ENCODE data around the gene RGS2.

RGS2 gene

GRCh38 chr1:192794768-192795035 is 14.1 kb upstream of the RGS2 start:
- TF ChIP-seq, protein P1, sequence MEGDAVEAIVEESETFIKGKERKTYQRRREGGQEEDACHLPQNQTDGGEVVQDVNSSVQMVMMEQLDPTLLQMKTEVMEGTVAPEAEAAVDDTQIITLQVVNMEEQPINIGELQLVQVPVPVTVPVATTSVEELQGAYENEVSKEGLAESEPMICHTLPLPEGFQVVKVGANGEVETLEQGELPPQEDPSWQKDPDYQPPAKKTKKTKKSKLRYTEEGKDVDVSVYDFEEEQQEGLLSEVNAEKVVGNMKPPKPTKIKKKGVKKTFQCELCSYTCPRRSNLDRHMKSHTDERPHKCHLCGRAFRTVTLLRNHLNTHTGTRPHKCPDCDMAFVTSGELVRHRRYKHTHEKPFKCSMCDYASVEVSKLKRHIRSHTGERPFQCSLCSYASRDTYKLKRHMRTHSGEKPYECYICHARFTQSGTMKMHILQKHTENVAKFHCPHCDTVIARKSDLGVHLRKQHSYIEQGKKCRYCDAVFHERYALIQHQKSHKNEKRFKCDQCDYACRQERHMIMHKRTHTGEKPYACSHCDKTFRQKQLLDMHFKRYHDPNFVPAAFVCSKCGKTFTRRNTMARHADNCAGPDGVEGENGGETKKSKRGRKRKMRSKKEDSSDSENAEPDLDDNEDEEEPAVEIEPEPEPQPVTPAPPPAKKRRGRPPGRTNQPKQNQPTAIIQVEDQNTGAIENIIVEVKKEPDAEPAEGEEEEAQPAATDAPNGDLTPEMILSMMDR (IDR thresholded peaks at IDR 0.05): no peak
- TF ChIP-seq ZFX (IDR thresholded peaks at IDR 0.05; ENCODE audit: borderline replicate concordance): no peak
- no peak overlapping the region for H3K27ac ChIP-seq

GRCh38 chr1:192795916-192796618 is 12.8 kb upstream of the RGS2 start:
- H3K27ac ChIP-seq: no peak overlapping the region
- no peak for TF ChIP-seq ZFX (IDR thresholded peaks at IDR 0.05; ENCODE audit: borderline replicate concordance)
- TF ChIP-seq, protein P1 (IDR thresholded peaks at IDR 0.05): no peak

GRCh38 chr1:192797143-192797542 is 11.7 kb upstream of the RGS2 start:
- H3K27ac ChIP-seq: no peak overlapping the region
- TF ChIP-seq, protein P1 (IDR thresholded peaks at IDR 0.05): no peak
- no peak for TF ChIP-seq ZFX (IDR thresholded peaks at IDR 0.05; ENCODE audit: borderline replicate concordance)

DNA sequence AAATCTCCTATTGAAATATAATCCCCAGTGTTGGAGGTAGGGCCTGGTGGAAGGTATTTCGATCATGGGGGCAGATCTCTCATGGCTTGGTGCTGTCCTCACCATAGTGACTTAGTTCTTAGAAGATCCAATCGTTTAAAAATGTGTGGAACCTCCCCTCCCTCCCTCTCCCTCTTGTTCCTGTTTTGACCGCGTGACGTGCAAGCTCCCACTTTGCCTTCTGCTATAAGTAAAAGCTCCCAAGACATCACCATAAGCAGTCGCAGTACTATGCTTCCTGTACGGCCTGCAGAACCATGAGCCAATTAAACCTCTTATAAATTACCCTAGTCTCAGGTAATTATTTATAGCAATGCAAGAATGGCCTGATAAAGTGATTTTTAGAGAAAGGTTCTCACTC is 10.9 kb upstream of the RGS2 start:
- no peak overlapping the region for H3K27ac ChIP-seq
- TF ChIP-seq, protein P1 (IDR thresholded peaks at IDR 0.05): no peak
- no peak for TF ChIP-seq ZFX (IDR thresholded peaks at IDR 0.05; ENCODE audit: borderline replicate concordance)

DNA sequence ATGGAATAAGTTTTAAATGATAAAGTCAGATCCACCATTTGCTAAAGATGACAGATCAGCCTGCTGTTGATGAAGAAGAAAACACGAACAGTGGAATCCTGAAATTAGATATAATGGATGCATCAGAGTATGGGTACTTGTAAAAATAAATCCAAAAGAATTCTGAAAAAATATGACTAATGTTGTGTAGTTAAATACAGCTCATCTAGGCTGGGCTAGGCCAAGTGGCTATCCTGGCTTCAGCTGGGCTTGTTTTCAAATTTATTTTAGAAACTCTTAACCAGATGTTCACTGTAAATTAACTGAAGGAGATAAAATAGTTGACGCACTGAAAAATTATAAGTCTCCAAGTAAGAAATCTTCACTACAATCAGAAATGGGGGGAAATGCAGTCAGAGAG is 7.4 kb upstream of the RGS2 start:
- TF ChIP-seq ZFX (IDR thresholded peaks at IDR 0.05; ENCODE audit: borderline replicate concordance): no peak
- TF ChIP-seq, protein P1 (IDR thresholded peaks at IDR 0.05): no peak
- H3K27ac ChIP-seq: no peak overlapping the region

DNA sequence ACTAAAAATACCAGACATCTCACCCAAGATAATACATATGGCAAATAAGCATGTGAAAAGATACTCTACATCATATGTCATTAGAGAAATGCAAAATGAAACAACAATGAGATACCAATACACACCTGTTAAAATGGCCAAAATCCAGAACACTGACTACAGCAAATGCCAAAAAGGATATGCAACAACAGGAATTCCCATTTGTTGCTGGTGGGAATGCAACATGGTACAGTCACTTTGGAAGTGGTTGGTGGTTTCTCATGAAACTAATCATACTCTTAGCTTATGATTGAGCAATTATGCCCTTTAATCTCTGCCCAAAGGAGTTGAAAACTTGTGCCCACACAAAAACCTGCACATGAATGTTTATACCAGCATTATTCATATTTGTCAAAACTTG is 6.4 kb upstream of the RGS2 start:
- TF ChIP-seq, protein P1 (IDR thresholded peaks at IDR 0.05): no peak
- no peak for TF ChIP-seq ZFX (IDR thresholded peaks at IDR 0.05; ENCODE audit: borderline replicate concordance)
- no peak overlapping the region for H3K27ac ChIP-seq

DNA sequence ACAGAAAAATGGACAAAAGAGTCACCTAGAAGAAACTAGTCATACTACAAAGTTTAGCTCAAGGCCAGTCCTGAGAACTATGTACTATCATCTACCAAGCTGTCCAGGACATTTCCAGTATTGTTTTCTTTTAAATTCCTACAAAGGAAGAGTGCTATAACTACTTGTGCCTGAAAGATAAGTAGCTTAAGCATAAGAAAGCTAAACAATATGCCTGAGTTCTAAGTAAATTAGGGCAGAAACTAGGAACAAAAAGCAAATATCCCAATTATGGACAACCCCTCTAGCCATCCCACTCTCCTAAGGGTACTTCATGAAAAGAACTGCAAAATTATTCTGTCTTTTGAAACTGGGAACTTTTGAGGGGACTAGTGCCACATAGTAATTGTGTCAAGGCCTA is 5.3 kb upstream of the RGS2 start:
- TF ChIP-seq, protein P1 (IDR thresholded peaks at IDR 0.05): no peak
- TF ChIP-seq ZFX (IDR thresholded peaks at IDR 0.05; ENCODE audit: borderline replicate concordance): no peak
- no peak overlapping the region for H3K27ac ChIP-seq

All from 22Rv1 (cell line).